HepG2 (cell line): ENCODE results near the gene E2F1. TPM values are rescaled to one million over a fixed set of nuclear protein-coding genes. Genes with fewer than 3 reads are reported as not detected.

Source experiments
- CBFB ChIP-seq: sonication (generic); formaldehyde crosslinking; IDR thresholded peaks from 2 replicates; pipeline ENCODE4 v1.4.0; 2020; ENCODE audit warnings: missing genetic modification reagents
- CTCF ChIP-seq: sonication (generic); formaldehyde crosslinking; IDR thresholded peaks from 2 replicates; pipeline ENCODE4 v1.5.0; 2020; ENCODE audit warnings: mild to moderate bottlenecking, missing genetic modification reagents, moderate library complexity
- DMTF1 ChIP-seq: sonication (generic); formaldehyde crosslinking; IDR thresholded peaks from 2 replicates; pipeline ENCODE4 v1.4.0; 2020; ENCODE audit warnings: mild to moderate bottlenecking, missing genetic modification reagents
- DRAP1 ChIP-seq: IDR thresholded peaks from 2 replicates; pipeline ENCODE4 v1.6.1; 2016; ENCODE audit warnings: missing genetic modification reagents, missing compliant biosample characterization
- FOXA1 ChIP-seq, 2 experiments: fragments of 450-650 bp in 1 of 2; sonication (generic) in 1 of 2; formaldehyde crosslinking in 1 of 2; IDR thresholded peaks; 2 replicates each; pipeline versions ENCODE4 v1.4.0 to v1.6.1; 2016 to 2020; ENCODE audit warnings: missing genetic modification reagents in 1 of 2
- GLI4 ChIP-seq: sonication (generic); formaldehyde crosslinking; IDR thresholded peaks from 2 replicates; pipeline ENCODE4 v1.5.1; 2020; ENCODE audit warnings: missing genetic modification reagents, mild to moderate bottlenecking, moderate library complexity, borderline replicate concordance
- HNRNPLL ChIP-seq: fragments of 200-400 bp; formaldehyde crosslinking; IDR thresholded peaks from 2 replicates; pipeline ENCODE4 v1.6.1; 2017; ENCODE audit warnings: mild to moderate bottlenecking, low read depth, low read length; ENCODE audit not compliant: poor library complexity, severe bottlenecking
- MIXL1 ChIP-seq: IDR thresholded peaks from 2 replicates; pipeline ENCODE4 v1.6.1; 2016
- NFRKB ChIP-seq: fragments of 450-650 bp; IDR thresholded peaks from 2 replicates; pipeline ENCODE4 v1.6.1; 2017
- NRL ChIP-seq: sonication (generic); formaldehyde crosslinking; IDR thresholded peaks from 2 replicates; pipeline ENCODE4 v1.5.0; 2020; ENCODE audit warnings: missing genetic modification reagents, mild to moderate bottlenecking, moderate library complexity, borderline replicate concordance
- PHF20 ChIP-seq: sonication (generic); formaldehyde crosslinking; IDR thresholded peaks from 2 replicates; pipeline ENCODE4 v1.5.0; 2020; ENCODE audit warnings: mild to moderate bottlenecking, missing genetic modification reagents
- PHF8 ChIP-seq: sonication (generic); formaldehyde crosslinking; IDR thresholded peaks from 2 replicates; pipeline ENCODE4 v1.5.0; 2020; ENCODE audit warnings: missing genetic modification reagents
- RNF219 ChIP-seq: sonication (generic); formaldehyde crosslinking; IDR thresholded peaks from 2 replicates; pipeline ENCODE4 v1.5.0; 2020; ENCODE audit warnings: mild to moderate bottlenecking, missing genetic modification reagents
- SETDB1 ChIP-seq: sonication (generic); formaldehyde crosslinking; IDR thresholded peaks from 2 replicates; pipeline ENCODE4 v1.5.1; 2020; ENCODE audit warnings: missing genetic modification reagents, mild to moderate bottlenecking, borderline replicate concordance
- SRF ChIP-seq: IDR thresholded peaks from 2 replicates; pipeline ENCODE4 v1.6.1; 2011; ENCODE audit warnings: mild to moderate bottlenecking, low read depth, low read length, moderate library complexity
- TRAFD1 ChIP-seq: sonication (generic); formaldehyde crosslinking; IDR thresholded peaks from 2 replicates; pipeline ENCODE4 v1.5.1; 2020; ENCODE audit warnings: missing genetic modification reagents, mild to moderate bottlenecking, borderline replicate concordance
- ZBTB21 ChIP-seq: sonication (generic); formaldehyde crosslinking; IDR thresholded peaks from 2 replicates; pipeline ENCODE4 v1.4.0; 2020; ENCODE audit warnings: missing genetic modification reagents
- ZNF552 ChIP-seq: sonication (generic); formaldehyde crosslinking; IDR thresholded peaks from 2 replicates; pipeline ENCODE4 v1.9.0; 2022; ENCODE audit warnings: missing genetic modification reagents, mild to moderate bottlenecking, borderline replicate concordance
- ZNF607 ChIP-seq: sonication (generic); formaldehyde crosslinking; IDR thresholded peaks from 2 replicates; pipeline ENCODE4 v1.5.1; 2020; ENCODE audit warnings: missing genetic modification reagents, mild to moderate bottlenecking, borderline replicate concordance
- ZNF652 ChIP-seq: IDR thresholded peaks from 2 replicates; pipeline ENCODE4 v1.6.1; 2016; ENCODE audit warnings: low read depth, borderline replicate concordance
- ZNF704 ChIP-seq: sonication (generic); formaldehyde crosslinking; IDR thresholded peaks from 2 replicates; pipeline ENCODE4 v1.8.1; 2023; ENCODE audit warnings: mild to moderate bottlenecking, inconsistent platforms, moderate library complexity, missing genetic modification reagents, borderline replicate concordance
- polyA plus RNA-seq, 8 experiments: library from polyadenylated mRNA; depleted of rRNA in 3 of 8; stranded (reverse) in 7 of 8; unstranded in 1 of 8; fragments of >200 nt; fragmentation: Illumina TruSeq in 4 of 8; extraction: Trizol in 4 of 8; gene quantifications; 2 replicates each; pipeline versions ENCODE4 v1.2.1 to v1.2.3, GENCODE V29; 2011 to 2016; ENCODE audit warnings: low read depth in 4 of 8, missing spikeins in 1 of 8, mixed read lengths in 1 of 8; ENCODE audit not compliant: insufficient read depth in 1 of 8
- total RNA-seq, 5 experiments: library from RNA; depleted of rRNA; stranded (reverse); fragments of >200 nt; fragmentation: Illumina TruSeq; extraction: Trizol; gene quantifications; 2 replicates each; pipeline ENCODE4 v1.2.3, GENCODE V29; 2016; ENCODE audit warnings: low read depth in 1 of 5

Gene E2F1
- total and polyA plus RNA-seq, 2 of the 13 experiments (the other 11 are each of a cell fraction or from before 2014, with no cell fraction given): 25.5 to 39.4 TPM

GRCh38 chr20:33731693-33732165, 45.5 kb upstream of the E2F1 start, which contains the start of gene ZNF341 (continued):
- TF ChIP-seq ZNF607 (CRISPR knock-in tag): peak; percentile 41; the same call in 1 of the 2 replicates
- TF ChIP-seq NRL (CRISPR knock-in tag): peak; percentile 9
- TF ChIP-seq FOXA1 (IDR thresholded peaks at IDR 0.05): no peak
- no peak; the same call in 1 of the 2 replicates for TF ChIP-seq FOXA1 (CRISPR knock-in tag; IDR thresholded peaks at IDR 0.05)
- TF ChIP-seq PHF8 (CRISPR knock-in tag): peak; percentile 61
- no peak for TF ChIP-seq DMTF1 (CRISPR knock-in tag)
- no peak for TF ChIP-seq GLI4 (CRISPR knock-in tag)
- no peak for TF ChIP-seq MIXL1 (CRISPR knock-in tag)
- TF ChIP-seq HNRNPLL: peak; percentile 82
- 0 out of 2 replicates have a peak, but pooled peaks have one; percentile 75 for TF ChIP-seq CBFB (CRISPR knock-in tag)
- 0 out of 2 replicates have a peak, but pooled peaks have one; percentile 42 for TF ChIP-seq ZNF552 (CRISPR knock-in tag)
- no peak for TF ChIP-seq RNF219
- no peak for TF ChIP-seq PHF20 (CRISPR knock-in tag)
- TF ChIP-seq NFRKB: no peak
- no peak for TF ChIP-seq TRAFD1
- peak; percentile 96 for TF ChIP-seq CTCF (CRISPR knock-in tag)
- no peak for TF ChIP-seq ZBTB21 (CRISPR knock-in tag)
- peak; percentile 40; the same call in 1 of the 2 replicates for TF ChIP-seq ZNF704 (CRISPR knock-in tag)
- TF ChIP-seq DRAP1 (CRISPR knock-in tag): no peak
- no peak for TF ChIP-seq SETDB1
- no peak for TF ChIP-seq SRF
- TF ChIP-seq ZNF652 (CRISPR knock-in tag): no peak
